ENCODE data around the gene ADAM22.

- TF ChIP-seq CTCF (IDR thresholded peaks at IDR 0.05) (no peak), POLR2A (IDR thresholded peaks at IDR 0.05) (no peak)
Measured at GRCh38 chr7:87961754-87962153, 27.7 kb downstream of the ADAM22 start.
